Stimulated activated CD8-positive, alpha-beta memory T cell treated with anti-CD3 and anti-CD28 coated beads, Interleukin-12 subunit alpha, Interleukin-12 subunit beta, amount 100 ng/mL, for 24 hours (primary cell): Measurements from ENCODE around the gene ETHE1.
A peak's percentile ranks its signal among the peaks of the same experiment; 100 is the strongest.
"Not testable (repeated sequence)": the region's sequence is repeated elsewhere in the genome, so short reads cannot be mapped to it uniquely, and the experiment has no call there.

ENCODE experiments used
- DNase-seq: peaks from one replicate; pipeline ENCODE4 v3.0.0-alpha.2; 2020; ENCODE audit errors: extremely low read depth

Gene ETHE1

GRCh38 chr19:43552198-43552450 is 25.1 kb upstream of the ETHE1 start:
- no peak for DNase-seq

DNA sequence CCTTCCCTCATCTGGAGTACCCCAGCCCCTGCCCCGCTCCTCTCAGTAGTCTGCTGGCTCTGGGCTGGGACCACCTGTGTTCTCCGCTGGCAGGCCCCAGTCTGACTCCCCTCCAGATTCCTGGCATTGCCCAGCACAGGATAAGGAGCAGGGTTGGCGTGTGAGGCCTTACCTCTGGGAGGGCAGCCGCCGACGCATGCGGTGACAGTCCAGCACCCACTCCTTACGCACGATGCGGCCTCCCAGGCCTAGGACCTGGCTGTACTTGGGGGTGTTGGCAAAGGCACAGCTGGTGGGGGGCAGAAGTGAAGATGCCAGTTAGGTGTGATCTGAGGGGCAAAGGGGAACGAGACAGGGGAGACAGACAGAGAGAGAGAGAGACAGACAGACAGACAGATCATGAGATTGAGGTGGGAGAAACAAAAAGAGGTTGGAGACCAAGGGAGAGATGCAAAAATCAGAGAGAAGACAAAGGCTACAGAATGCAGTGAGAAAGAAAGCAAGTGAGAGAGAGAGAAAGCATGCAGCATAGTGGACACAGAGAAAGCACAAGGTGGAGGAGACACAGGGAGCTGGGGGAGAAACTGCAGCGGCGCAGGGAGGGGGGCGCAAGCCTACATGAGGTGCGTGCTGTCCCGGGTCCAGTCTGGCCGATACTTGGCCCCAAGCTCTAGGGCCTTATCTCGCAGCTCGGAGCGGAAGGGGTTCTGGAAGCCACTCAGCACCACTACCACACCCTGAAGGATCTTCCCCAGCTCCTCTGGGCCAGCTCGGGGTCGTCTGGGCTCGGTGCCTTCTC is 24.6 kb upstream of the ETHE1 start:
- DNase-seq: no peak

DNA sequence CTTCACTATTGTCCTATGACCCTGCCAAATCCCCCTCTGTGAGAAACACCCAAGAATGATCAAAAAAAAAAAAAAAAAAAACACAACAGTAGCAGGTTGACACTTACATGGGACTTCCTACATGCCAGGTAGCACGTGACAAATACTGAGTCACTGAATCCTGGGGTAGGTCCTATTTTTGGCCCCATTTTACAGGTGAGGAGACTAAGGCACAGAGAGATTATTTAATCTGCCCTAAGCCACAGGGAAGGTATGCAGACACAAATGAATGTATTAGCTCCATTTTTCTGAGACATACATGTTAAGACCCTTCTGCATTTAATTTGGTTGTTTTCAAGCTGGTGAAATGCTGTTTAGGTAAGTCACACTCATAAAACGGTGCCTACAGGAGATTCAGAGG is 21.7 kb upstream of the ETHE1 start:
- DNase-seq: no peak

DNA sequence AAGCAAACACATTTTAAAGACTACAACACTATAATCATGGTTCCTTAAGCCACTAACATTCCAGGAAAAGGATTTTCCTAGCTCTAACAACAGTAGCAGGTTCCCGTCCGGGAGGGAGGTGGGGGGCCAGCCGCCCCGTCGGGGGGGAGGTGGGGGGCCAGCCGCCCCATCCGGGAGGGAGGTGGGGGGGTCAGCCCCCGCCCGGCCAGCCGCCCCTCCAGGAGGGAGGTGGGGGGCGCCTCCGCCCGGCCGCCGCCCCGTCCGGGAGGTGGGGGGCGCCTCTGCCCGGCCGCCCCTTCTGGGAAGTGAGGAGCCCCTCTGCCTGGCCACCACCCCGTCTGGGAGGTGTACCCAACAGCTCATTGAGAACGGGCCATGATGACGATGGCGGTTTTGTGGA is 20.9 kb upstream of the ETHE1 start:
- not testable (repeated sequence) for DNase-seq

DNA sequence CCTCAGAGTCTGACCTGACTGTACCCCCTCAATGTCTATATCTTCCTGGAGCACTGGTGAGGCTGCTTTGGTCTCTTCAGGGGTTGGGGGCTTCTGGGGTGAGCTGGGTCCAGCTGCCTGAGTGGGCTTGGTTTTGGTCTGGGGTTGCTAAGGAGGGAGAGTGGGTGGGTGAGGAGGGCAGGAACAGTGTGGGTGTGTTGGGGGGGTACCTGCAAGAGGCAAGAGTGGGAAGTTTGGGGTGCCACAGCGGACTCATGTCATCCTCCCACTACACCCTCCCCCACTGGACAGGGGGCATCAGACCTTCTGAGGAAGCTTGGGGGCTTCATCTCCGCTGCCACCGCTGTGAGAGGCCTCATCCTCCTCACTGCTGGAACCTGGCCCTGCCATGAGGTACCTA is 19.6 kb upstream of the ETHE1 start:
- DNase-seq: no peak

GRCh38 chr19:43545981-43546380 is 19.0 kb upstream of the ETHE1 start:
- no peak for DNase-seq

DNA sequence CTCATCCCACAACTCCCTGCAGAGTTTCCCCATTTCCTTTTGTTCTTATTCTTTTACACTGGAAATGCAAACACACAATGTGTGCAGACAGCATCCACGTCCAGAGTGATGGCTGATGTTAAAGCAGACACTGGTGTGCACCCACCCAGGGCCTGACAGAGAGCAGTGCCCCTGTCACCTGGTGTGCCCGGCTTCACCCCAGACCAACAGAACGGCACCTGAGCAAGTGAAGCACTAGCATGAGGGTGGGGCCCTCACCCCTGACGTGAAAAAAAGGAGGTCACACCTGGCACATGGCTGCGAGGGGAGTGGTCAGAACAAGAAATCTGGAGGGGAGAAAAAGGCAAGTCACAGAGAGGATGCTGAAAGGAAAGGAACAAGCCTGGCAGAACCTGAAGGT is 18.3 kb upstream of the ETHE1 start:
- no peak for DNase-seq

GRCh38 chr19:43544077-43544476 is 17.1 kb upstream of the ETHE1 start:
- no peak for DNase-seq

GRCh38 chr19:43541920-43542650 is 15.1 kb upstream of the ETHE1 start:
- DNase-seq: no peak

DNA sequence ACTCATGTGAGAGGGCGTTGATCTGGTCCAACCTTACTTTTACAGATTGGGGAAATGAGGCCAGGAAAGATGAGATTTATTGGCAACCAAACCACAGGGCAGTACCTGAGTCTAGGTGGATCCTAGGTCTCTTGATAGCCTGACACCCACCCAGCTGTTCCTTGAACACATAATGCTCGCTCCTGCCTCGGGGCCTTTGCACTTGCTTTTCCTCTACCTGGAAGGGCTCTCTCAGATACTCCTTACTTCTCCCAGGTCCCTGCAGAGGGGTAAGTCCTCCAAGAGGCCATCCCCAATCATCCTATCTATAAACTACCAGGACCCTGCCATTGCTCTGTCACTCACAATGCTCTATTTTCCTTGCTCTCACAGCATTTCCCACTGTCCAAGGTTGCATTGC is 13.4 kb upstream of the ETHE1 start:
- DNase-seq: no peak

DNA sequence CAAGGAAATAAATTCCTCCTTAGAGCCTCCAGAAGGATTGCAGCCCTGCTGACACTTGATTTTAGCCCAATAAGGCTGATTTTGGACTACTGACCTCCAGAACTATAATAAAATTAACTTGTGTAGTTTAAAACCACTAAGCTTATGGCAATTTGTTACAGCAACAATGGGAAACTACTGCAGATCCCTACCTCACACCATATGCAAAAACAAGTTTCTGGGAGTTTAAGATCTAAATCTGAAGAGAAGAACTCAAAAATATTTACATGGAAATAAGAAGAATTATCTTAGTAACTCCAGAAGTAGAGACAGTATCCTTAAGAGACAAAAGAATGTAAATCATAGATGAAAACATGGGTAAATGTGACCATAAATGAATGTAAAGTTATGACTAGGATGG is 11.9 kb upstream of the ETHE1 start:
- no peak for DNase-seq

GRCh38 chr19:43534816-43535761 is 8.1 kb upstream of the ETHE1 start:
- DNase-seq: no peak

- DNase-seq: no peak
Observed at GRCh38 chr19:43534305-43534815, 7.4 kb upstream of the ETHE1 start.

DNA sequence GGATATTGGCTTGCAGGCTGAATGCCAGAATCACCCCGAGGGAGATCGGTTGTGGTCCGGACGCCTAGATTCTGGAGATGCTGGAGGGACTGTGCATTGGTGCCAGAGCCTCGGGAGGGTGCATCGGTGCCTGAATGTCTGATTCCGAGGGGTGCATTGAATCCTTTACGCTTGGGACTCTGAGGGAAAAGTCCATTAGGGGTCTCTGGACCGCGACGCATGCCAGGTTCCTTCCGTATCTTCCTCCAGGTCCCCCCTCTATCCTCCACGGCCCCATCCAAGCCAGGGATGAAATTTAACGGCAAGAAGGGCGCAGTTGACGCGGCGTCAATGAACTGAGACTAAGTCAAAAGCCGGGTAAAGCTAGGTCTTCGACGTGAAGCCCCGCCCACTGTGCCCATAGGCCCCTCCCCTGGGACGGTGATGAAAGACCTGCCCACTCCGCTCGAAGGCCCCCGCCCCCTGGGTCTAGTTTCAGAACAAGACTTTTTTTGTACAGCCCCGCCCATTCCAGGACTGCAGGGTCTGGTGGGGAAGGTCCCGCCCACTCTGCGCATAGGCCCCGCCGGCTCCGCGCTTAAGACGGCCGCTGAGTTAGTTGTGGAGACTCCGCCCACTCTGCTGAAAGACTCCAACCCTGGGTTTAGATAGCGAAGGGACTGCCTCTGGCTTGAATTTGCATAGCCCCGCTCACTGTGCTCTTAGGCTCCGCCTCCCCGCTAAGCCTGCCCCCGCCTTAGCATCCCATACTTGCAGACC is 6.7 kb upstream of the ETHE1 start:
- peak; percentile 91 for DNase-seq

DNA sequence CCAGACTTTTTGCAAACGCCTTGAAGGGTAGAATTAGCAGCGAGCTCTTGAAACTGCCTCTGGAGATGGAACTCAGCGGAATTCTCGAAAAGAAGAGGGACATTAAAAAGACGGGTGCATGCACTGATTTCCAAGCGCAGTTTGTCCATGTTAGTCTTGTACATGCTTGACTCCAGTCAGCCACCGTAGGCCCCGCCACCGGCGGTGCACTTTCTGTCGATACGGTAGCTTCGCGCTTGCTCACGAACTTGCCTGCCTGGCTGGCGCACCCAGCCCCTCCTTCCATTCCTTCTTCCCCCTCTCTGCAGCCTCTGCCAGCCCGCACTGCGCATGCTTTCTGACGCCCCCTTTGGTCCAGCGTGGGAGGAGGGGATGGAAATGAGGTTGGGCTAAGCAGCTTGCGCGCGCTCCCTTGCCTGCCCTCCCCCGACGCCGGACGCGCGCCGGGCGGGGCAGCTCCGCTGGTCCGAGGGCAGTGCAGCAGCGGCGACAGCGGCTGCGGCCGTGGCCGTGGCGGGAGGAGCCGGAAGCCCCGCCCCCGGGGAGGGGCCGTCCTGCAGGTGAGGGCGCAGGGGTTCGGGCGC is 6.1 kb upstream of the ETHE1 start, which contains the start of gene ZNF575:
TSS of gene ZNF575 (plus strand) at position 227 of the 584 bp plus-strand sequence. CDS start 1,235 bp downstream, outside the sequence.
- DNase-seq: peak; percentile 65

- peak; percentile 33 for DNase-seq
Observed at GRCh38 chr19:43532571-43532961, 5.6 kb upstream of the ETHE1 start.

- DNase-seq: no peak
Observed at GRCh38 chr19:43527860-43528622, 1.0 kb upstream of the ETHE1 start.

- DNase-seq: no peak
Observed at GRCh38 chr19:43525836-43526771, 897 bp downstream of the ETHE1 start.
